ENCODE results near the gene FASTK.

FASTK gene

DNA sequence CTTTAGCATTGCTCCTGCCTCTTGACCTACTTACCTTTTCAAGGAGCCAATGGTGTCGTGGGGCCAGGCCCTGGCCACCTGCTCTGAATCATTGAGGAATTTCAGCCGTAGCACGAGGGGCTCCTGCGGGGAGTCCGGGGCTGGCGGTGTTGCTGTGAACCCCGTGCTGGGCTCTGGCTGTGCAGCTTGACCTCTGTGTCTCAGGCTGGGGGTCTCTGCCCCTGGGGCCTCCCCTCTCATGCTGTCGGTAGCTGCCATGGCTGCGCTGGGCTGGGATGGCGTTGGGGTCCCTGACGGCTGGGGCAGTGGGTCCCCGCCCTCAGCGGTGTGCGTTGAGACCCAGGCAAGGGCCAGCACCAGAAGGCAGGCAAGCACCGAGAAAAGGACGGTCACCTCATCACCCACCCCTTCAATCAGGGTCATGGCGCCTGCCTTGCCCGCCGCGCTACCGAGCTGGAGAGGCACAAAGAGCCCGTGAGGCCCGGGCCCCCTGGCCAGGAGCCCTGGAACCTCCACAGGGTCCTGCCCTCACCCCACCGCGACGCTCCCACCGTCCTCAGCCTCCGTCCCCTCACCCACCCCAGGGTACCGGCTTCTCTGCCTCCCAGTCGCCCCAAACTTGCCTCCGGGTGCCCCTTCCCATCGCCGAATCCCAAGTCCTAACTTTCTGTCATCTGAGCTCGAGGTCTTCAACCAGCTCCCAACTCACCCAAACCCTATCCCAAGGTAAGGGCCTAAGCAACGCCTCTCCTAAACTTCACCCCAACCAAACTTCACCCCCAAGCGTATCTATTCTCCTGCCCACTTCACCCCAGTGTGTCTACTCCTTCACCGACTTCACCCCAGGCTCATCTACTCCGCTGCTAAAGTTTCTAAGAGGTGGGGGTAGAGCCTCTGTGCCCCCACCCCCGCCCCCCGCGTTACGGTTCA, 1.8 kb upstream of the FASTK start:
- no peak for DNase-seq (ENCODE audit: low read depth)

DNA sequence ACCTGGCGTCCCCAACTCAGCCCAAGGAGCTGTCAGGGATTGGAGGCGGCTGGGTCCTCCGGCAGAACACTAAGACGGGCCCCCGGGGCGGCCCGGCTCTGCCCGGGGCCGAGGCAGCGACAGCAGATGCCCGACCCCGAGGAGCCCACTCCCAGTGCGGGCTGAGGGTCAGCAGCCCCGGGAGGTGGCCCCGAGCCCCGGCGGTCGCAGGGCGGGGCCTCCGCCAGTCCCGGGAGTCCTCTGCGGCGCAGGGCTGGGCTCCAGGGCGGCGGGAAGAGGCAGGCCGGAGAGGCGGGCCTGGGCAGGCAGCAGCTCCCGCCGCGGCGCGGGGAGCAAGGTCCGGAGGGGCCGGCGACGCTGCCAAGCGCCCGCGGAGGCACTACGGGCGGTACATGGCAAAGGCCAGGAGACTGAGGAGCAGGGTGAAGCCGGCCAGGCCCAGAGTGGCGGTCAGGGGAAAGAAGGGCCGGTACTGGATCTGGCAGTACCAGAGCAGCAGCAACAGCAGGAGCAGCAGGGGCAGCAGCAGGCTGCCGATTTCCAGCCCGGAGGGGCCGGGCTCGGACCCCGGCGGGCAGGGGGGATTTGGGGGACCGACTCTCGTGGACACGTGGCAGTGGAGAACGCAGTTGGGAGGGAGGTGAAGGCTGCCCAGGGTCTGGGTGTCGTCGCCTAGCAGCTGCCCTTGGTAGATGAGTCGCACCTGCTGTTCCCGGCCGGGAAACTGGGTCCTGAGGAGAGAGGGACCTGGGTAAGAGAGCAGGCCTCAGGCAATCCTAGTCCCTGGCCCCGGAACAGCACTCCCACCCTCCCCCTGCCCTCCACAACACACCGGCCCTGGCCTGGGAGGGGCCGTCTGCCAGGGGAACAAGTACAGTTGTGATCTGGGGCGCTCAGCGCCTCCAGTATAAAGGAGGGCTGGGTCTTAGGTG, 827 bp upstream of the FASTK start:
- no peak for DNase-seq (ENCODE audit: low read depth)

DNA sequence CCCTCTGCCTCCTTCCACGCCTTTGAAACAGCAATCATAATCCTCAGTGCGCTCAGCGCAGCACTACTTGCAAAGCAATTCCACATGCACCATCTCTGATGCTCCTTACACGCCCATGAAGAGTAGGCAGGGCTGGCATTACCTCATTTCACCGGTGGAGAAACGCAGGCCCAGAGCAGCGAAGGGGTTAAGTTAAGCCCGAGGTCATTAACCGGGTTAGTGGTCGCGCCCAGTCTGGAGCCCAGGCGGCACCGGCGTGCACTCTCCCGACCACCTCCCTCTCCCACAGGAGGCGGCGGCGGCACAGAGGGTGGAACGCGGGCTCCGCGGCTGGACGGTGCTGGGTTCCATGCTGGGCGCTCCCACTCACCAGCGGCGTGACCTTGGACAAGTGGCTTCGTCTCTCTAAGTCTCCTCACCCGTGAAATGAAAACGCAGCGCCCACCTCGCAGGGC, 515 bp downstream of the FASTK start:
- no peak for DNase-seq (ENCODE audit: low read depth)

- DNase-seq (ENCODE audit: low read depth), result no peak
Measured at GRCh38 chr7:151079199-151079910, 1.3 kb downstream of the FASTK start.

GRCh38 chr7:151078233-151079040, 2.2 kb downstream of the FASTK start:
- no peak for DNase-seq (ENCODE audit: low read depth)

DNA sequence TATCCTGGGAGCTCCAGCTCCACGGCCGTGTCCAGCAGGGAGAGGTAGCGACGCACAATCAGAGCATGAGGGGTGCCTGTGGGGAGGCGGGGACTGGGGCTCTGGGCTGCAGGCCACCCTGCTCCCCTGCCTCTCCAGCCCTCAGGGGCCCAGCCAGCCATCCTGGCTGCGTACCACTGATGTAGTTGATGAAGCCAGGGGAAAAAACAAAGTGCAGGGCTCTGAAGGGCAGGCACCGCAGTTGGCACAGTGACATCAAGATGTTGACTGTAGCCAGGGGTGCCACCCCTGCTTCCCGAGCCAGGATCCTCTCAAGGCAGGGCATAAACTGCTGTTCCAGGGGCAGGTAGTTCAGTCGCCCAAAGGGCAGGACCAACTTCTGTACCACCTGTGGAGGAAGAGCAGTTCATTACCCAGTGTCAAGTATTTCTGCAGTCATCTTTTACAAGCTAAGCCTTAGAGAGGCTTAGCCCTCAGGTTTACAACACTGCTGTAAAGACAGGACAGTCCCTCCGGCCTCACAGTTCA, 2.8 kb downstream of the FASTK start:
- DNase-seq (ENCODE audit: low read depth), result no peak

- DNase-seq (ENCODE audit: low read depth), result no peak
Measured at GRCh38 chr7:151076863-151077704, 3.5 kb downstream of the FASTK start.

DNA sequence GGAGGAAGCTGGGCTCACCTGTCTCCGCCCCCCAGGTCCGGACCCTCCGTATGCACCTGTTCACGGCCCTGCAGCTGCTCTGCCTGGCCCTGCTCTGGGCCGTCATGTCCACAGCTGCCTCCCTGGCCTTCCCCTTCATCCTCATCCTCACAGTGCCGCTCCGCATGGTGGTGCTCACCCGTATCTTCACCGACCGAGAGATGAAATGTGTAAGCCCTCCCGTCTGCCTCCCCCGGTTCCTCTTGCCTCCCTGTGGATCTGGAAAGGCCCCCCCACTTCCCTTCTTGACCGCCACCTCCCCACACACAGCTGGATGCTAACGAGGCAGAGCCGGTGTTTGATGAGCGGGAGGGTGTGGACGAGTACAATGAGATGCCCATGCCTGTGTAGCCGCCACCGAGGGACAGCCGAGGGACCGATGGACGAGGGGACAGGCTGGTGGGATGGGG, 4.6 kb downstream of the FASTK start:
- DNase-seq (ENCODE audit: low read depth), result no peak

GRCh38 chr7:151075662-151075971, 5.0 kb downstream of the FASTK start:
- DNase-seq (ENCODE audit: low read depth), result no peak

DNA sequence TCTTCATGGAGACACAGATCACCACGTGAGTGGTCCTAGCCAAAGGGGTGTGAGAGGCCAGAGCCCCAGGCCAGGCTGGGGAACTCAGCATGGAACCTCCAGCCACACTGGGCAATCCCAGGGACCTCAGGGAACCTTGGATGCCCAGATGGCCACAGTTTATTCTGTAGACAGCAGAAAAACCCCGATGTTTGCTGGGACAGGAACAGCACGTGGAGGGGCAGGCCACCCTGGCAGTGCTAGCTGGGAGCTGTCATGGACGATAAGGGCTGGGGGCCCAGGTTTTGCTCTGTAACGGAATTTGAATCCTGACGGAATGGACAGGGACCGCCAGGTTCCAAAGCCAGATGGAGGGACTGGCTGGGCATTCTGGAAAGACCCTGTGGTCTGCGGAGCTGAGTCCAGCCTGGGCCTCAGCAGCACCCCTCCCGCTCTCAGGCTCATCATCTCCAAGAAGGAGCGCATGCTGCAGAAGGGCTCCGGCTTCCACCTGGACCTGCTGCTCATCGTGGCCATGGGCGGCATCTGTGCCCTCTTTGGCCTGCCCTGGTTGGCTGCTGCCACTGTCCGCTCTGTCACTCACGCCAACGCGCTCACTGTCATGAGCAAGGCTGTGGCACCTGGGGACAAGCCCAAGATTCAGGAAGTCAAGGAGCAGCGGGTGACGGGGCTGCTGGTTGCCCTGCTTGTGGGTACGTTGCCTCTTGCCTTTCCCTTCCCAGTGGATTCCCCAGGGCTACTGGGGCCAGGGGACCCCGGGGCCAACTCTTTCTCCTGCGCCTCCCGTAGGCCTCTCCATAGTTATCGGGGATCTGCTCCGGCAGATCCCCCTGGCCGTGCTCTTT, 5.6 kb downstream of the FASTK start:
- no peak for DNase-seq (ENCODE audit: low read depth)

DNA sequence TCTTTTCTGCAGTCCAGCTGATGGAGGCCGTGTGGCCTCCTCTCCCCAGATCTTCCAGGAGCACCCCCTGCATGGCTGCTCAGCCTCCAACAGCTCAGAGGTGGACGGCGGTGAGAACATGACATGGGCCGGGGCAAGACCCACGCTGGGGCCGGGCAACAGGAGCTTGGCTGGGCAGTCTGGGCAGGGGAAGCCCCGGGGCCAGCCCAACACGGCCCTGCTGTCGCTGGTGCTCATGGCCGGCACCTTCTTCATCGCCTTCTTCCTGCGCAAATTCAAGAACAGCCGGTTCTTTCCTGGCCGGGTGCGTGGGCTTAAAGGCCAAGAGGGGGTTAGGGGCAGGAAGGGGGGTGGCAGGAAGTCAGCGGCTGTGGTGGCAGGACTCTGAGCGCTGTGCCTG, 6.6 kb downstream of the FASTK start:
- no peak for DNase-seq (ENCODE audit: low read depth)

DNA sequence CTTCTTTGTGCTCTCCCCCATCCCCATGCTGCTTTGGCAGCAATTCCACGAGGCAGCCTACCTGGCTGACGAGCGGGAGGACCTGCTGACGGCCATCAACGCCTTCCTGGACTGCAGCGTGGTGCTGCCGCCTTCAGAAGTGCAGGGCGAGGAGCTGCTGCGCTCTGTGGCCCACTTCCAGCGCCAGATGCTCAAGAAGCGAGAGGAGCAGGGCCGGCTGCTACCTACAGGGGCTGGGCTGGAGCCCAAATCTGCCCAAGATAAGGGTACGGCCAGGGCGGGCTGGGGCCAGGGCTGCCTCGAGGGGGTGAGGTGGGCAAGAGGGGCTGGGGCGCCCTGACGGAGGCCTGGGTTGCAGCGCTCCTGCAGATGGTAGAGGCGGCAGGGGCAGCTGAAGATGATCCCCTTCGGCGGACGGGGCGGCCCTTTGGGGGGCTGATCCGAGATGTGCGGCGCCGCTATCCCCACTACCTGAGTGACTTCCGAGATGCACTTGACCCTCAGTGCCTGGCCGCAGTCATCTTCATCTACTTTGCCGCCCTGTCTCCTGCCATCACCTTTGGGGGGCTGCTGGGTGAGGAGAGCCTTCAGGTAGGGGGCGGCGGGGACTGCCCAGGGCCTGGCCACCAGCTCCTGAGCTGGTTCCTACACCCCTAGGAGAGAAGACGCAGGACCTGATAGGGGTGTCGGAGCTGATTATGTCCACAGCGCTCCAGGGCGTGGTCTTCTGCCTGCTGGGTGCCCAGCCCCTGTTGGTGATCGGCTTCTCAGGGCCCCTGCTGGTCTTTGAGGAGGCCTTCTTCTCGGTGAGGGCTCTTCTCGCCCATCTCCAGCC, 9.4 kb downstream of the FASTK start:
- no peak for DNase-seq (ENCODE audit: low read depth)

DNA sequence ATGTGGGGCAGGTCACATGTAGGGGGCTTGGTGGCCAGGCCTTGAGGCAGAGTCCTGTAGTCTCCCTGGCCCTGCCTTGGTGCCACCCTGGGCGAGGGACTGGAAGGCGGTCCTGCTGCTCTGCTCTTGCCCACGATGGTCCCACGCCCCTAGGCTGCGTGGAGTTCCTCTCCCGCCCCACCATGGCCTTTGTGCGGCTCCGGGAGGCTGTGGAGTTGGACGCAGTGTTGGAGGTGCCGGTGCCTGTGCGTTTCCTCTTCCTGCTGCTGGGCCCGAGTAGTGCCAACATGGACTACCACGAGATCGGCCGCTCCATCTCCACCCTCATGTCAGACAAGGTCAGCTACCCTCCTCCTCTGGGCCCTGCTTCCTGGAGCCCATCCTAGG, 10.0 kb downstream of the FASTK start:
- no peak for DNase-seq (ENCODE audit: low read depth)

DNA sequence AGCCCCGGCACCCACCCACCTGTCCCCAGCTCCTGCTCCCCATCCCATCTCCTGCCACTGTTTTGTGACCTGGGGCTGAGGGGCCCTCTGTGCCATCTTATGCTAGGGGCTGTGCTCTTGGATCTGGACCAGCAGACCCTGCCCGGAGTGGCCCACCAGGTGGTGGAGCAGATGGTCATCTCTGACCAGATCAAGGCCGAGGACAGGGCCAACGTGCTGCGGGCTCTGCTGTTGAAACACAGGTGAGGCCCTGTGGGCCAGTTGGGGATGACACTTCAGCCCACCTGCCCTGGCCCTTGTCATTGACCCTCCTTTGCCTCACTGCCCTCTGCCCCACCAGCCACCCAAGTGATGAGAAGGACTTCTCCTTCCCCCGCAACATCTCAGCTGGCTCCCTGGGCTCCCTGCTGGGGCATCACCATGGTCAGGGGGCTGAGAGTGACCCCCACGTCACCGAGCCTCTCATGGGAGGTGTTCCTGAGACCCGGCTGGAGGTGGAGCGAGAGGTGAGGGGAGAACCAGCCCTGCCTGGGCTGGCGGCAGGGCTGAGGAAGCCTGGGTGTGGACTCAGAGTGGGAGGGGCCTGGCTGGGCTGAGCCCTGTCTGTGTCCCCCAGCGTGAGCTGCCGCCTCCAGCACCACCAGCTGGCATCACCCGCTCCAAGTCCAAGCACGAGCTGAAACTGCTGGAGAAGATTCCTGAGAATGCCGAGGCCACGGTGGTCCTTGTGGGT, 10.6 kb downstream of the FASTK start:
- DNase-seq (ENCODE audit: low read depth), result no peak

- no peak for DNase-seq (ENCODE audit: low read depth)
Measured at GRCh38 chr7:151068069-151068773, 12.4 kb downstream of the FASTK start.

- DNase-seq (ENCODE audit: low read depth), result no peak
Measured at GRCh38 chr7:151066273-151066974, 14.2 kb downstream of the FASTK start.

All from non-pigmented ciliary epithelial cell (primary cell).